HepG2 (cell line): ENCODE data around the gene POLR3GL. TPM values are rescaled to one million over a fixed set of nuclear protein-coding genes. Genes with fewer than 3 reads are reported as not detected.

Source experiments
- CCAR2 ChIP-seq: fragments of 200-400 bp; formaldehyde crosslinking; optimal IDR thresholded peaks from 2 replicates; pipeline ENCODE3; 2018; ENCODE audit warnings: low read depth, mild to moderate bottlenecking, low read length, moderate library complexity
- CHCHD3 ChIP-seq: sonication (generic); formaldehyde crosslinking; IDR thresholded peaks from 2 replicates; pipeline ENCODE4 v1.8.0; 2022; ENCODE audit warnings: mild to moderate bottlenecking, missing genetic modification reagents, moderate library complexity
- ETV6 ChIP-seq: sonication (generic); formaldehyde crosslinking; conservative IDR thresholded peaks from 2 replicates; pipeline ENCODE4 v1.4.0; 2020; ENCODE audit warnings: missing genetic modification reagents
- GATA4 ChIP-seq: sonication (generic); IDR thresholded peaks from 2 replicates; pipeline ENCODE4 v1.6.1; 2016; ENCODE audit warnings: antibody characterized with exemption, low read depth, borderline replicate concordance
- HOMEZ ChIP-seq: IDR thresholded peaks from 2 replicates; pipeline ENCODE4 v1.6.1; 2016; ENCODE audit warnings: low read depth
- IKZF4 ChIP-seq: sonication (generic); formaldehyde crosslinking; IDR thresholded peaks from 2 replicates; pipeline ENCODE4 v1.5.1; 2020; ENCODE audit warnings: borderline replicate concordance, mild to moderate bottlenecking, low read depth, missing genetic modification reagents; ENCODE audit errors: not compliant biosample characterization
- KAT8 ChIP-seq: IDR thresholded peaks from 2 replicates; pipeline ENCODE4 v1.6.1; 2016; ENCODE audit warnings: missing genetic modification reagents, missing compliant biosample characterization
- MYC ChIP-seq: sonication (generic); formaldehyde crosslinking; IDR thresholded peaks from 2 replicates; pipeline ENCODE4 v1.9.0; 2021; ENCODE audit warnings: missing genetic modification reagents, borderline replicate concordance
- NAIF1 ChIP-seq: sonication (generic); formaldehyde crosslinking; IDR thresholded peaks from 2 replicates; pipeline ENCODE4 v1.5.0; 2020; ENCODE audit warnings: mild to moderate bottlenecking, missing genetic modification reagents, borderline replicate concordance
- PHF5A ChIP-seq: IDR thresholded peaks from one replicate; pipeline ENCODE4 v1.6.1; 2018; ENCODE audit warnings: low read depth, missing genetic modification reagents; ENCODE audit not compliant: unreplicated experiment
- PHF8 ChIP-seq: sonication (generic); formaldehyde crosslinking; IDR thresholded peaks from 2 replicates; pipeline ENCODE4 v1.5.0; 2020; ENCODE audit warnings: missing genetic modification reagents
- PITX1 ChIP-seq: sonication (generic); formaldehyde crosslinking; IDR thresholded peaks from 2 replicates; pipeline ENCODE4 v1.5.1; 2020; ENCODE audit warnings: mild to moderate bottlenecking, missing genetic modification reagents
- REST ChIP-seq, 2 experiments: IDR thresholded peaks; 2 replicates each; pipeline ENCODE4 v1.6.1; 2011 to 2012; ENCODE audit warnings: low read length in 2 of 2, borderline replicate concordance in 1 of 2, low read depth in 1 of 2, mild to moderate bottlenecking in 1 of 2, moderate library complexity in 1 of 2
- SALL2 ChIP-seq: sonication (generic); formaldehyde crosslinking; IDR thresholded peaks from 2 replicates; pipeline ENCODE4 v1.8.1; 2023; ENCODE audit warnings: mild to moderate bottlenecking, missing genetic modification reagents, inconsistent platforms
- SRF ChIP-seq: IDR thresholded peaks from 2 replicates; pipeline ENCODE4 v1.6.1; 2011; ENCODE audit warnings: mild to moderate bottlenecking, low read depth, low read length, moderate library complexity
- TGIF2 ChIP-seq: IDR thresholded peaks from 2 replicates; pipeline ENCODE4 v1.6.1; 2016; ENCODE audit warnings: control low read depth, missing compliant biosample characterization
- ZNF281 ChIP-seq: sonication (generic); formaldehyde crosslinking; IDR thresholded peaks from 2 replicates; pipeline ENCODE4 v1.4.0; 2020; ENCODE audit warnings: missing genetic modification reagents, borderline replicate concordance
- ZNF589 ChIP-seq: sonication (generic); formaldehyde crosslinking; conservative IDR thresholded peaks from 2 replicates; pipeline ENCODE4 v1.8.0; 2022; ENCODE audit warnings: mild to moderate bottlenecking, moderate library complexity, missing genetic modification reagents
- ZNF619 ChIP-seq: sonication (generic); formaldehyde crosslinking; IDR thresholded peaks from 2 replicates; pipeline ENCODE4 v1.4.0; 2020; ENCODE audit warnings: mild to moderate bottlenecking, missing genetic modification reagents
- ZNF781 ChIP-seq: sonication (generic); formaldehyde crosslinking; IDR thresholded peaks from 2 replicates; pipeline ENCODE4 v1.5.1; 2020; ENCODE audit warnings: borderline replicate concordance, mild to moderate bottlenecking, missing genetic modification reagents; ENCODE audit errors: not compliant biosample characterization
- ZNF891 ChIP-seq: sonication (generic); formaldehyde crosslinking; IDR thresholded peaks from 2 replicates; pipeline ENCODE4 v1.5.0; 2020; ENCODE audit warnings: mild to moderate bottlenecking, missing genetic modification reagents
- polyA plus RNA-seq, 8 experiments: library from polyadenylated mRNA; depleted of rRNA in 3 of 8; stranded (reverse) in 7 of 8; unstranded in 1 of 8; fragments of >200 nt; fragmentation: Illumina TruSeq in 4 of 8; extraction: Trizol in 4 of 8; gene quantifications; 2 replicates each; pipeline versions ENCODE4 v1.2.1 to v1.2.3, GENCODE V29; 2011 to 2016; ENCODE audit warnings: low read depth in 4 of 8, missing spikeins in 1 of 8, mixed read lengths in 1 of 8; ENCODE audit not compliant: insufficient read depth in 1 of 8
- total RNA-seq, 5 experiments: library from RNA; depleted of rRNA; stranded (reverse); fragments of >200 nt; fragmentation: Illumina TruSeq; extraction: Trizol; gene quantifications; 2 replicates each; pipeline ENCODE4 v1.2.3, GENCODE V29; 2016; ENCODE audit warnings: low read depth in 1 of 5

Gene POLR3GL
- total and polyA plus RNA-seq, 2 of the 13 experiments (the other 11 are each of a cell fraction or from before 2014, with no cell fraction given): 11.5 to 12.4 TPM

- TF ChIP-seq NAIF1 (peak; percentile 44; the same call in 1 of the 2 replicates), ZNF589 (CRISPR knock-in tag) (0 out of 2 replicates have a peak, but pooled peaks have one; percentile 60), ZNF619 (CRISPR knock-in tag) (peak; percentile 49; the same call in 1 of the 2 replicates), PITX1 (CRISPR knock-in tag) (peak; percentile 98), HOMEZ (CRISPR knock-in tag) (peak; percentile 84; the same call in 1 of the 2 replicates), ZNF891 (0 out of 2 replicates have a peak, but pooled peaks have one; percentile 51), REST (IDR thresholded peaks at IDR 0.05; ENCODE audit: borderline replicate concordance in 1 of 2, low read depth in 1 of 2, low read length in 2 of 2) (0 out of 4 replicates have a peak, but pooled peaks of 1 of the 2 experiments have one; percentile 20), ZNF281 (CRISPR knock-in tag) (no peak), TGIF2 (CRISPR knock-in tag) (0 out of 2 replicates have a peak, but pooled peaks have one; percentile 23), CCAR2 (no peak), CHCHD3 (CRISPR knock-in tag) (no peak), ETV6 (CRISPR knock-in tag) (no peak), PHF5A (peak; percentile 70), KAT8 (peak; percentile 98), SRF (0 out of 2 replicates have a peak, but pooled peaks have one; percentile 26), IKZF4 (CRISPR knock-in tag) (peak; percentile 55), SALL2 (no peak), MYC (CRISPR knock-in tag) (peak; percentile 57; the same call in 1 of the 2 replicates), PHF8 (CRISPR knock-in tag) (peak; percentile 95), GATA4 (peak; percentile 67; the same call in 1 of the 2 replicates), ZNF781 (CRISPR knock-in tag) (peak; percentile 55)
These were observed 37.2 kb upstream of the POLR3GL start, which contains the start of gene RBM8A (continued) for GRCh38 chr1:145927063-145927886.
